Measurements from ENCODE around the gene LRRC47.

- TF ChIP-seq GABPA (IDR thresholded peaks at IDR 0.05; ENCODE audit: low read depth) (no peak), TEAD4 (IDR thresholded peaks at IDR 0.05; ENCODE audit: borderline replicate concordance, insufficient read depth) (no peak), CTCF (IDR thresholded peaks at IDR 0.05) (no peak), RFX5 (IDR thresholded peaks at IDR 0.05; ENCODE audit: low read length) (no peak), EP300 (IDR thresholded peaks at IDR 0.05; ENCODE audit: borderline replicate concordance in 1 of 2, low read depth in 1 of 2, low read length in 1 of 2) (no peak)
These were observed 12.4 kb downstream of the LRRC47 start for GRCh38 chr1:3783651-3784474.

Data from SK-N-SH (cell line).